Kidney (tissue), 14 donors: ENCODE data around the gene CCDC142. TPM values are rescaled to one million over a fixed set of nuclear protein-coding genes. Genes with fewer than 3 reads are reported as not detected.

Experiments
- DNase-seq, 5 donors: peaks; one replicate each; pipeline ENCODE4 v3.0.0-alpha.2; 2013 to 2020
- FAIRE-seq: peaks from 2 replicates; lab custom pipeline; 2012; peaks lifted over from hg19 to GRCh38; lab: Jason Lieb, UNC
- H3K27ac ChIP-seq, 2 donors: one replicate each; pipeline ENCODE4 v1.7.0; 2013; ENCODE audit warnings: low read depth in 2 of 2, low read length in 2 of 2, inconsistent platforms in 1 of 2
- H3K27me3 ChIP-seq: one replicate; pipeline ENCODE4 v1.7.1; 2013; ENCODE audit warnings: low read length, inconsistent platforms; ENCODE audit not compliant: control insufficient read depth, insufficient read depth
- H3K36me3 ChIP-seq, 3 donors: one replicate each; pipeline versions ENCODE4 v1.7.0 to v1.7.1; 2013; ENCODE audit warnings: low read length in 3 of 3, control low read depth in 1 of 3, inconsistent platforms in 1 of 3; ENCODE audit not compliant: insufficient read depth in 3 of 3, control insufficient read depth in 2 of 3
- H3K4me1 ChIP-seq, 3 donors: one replicate each; pipeline versions ENCODE4 v1.7.0 to v1.7.1; 2013; ENCODE audit warnings: low read length in 3 of 3, inconsistent platforms in 1 of 3, low read depth in 1 of 3; ENCODE audit not compliant: control insufficient read depth in 2 of 3, insufficient read depth in 2 of 3
- H3K4me3 ChIP-seq, 3 donors: one replicate each; pipeline versions ENCODE4 v1.7.0 to v1.8.1; 2013; ENCODE audit warnings: low read length in 3 of 3, control low read depth in 1 of 3, inconsistent platforms in 1 of 3
- H3K9ac ChIP-seq, 3 donors: one replicate each; pipeline versions ENCODE4 v1.7.0 to v1.7.1; 2013; ENCODE audit warnings: low read length in 3 of 3, control low read depth in 1 of 3, inconsistent platforms in 1 of 3
- H3K9me3 ChIP-seq, 3 donors: one replicate each; pipeline versions ENCODE4 v1.7.0 to v1.7.1; 2013; ENCODE audit warnings: low read length in 3 of 3, control low read depth in 1 of 3, inconsistent platforms in 1 of 3; ENCODE audit not compliant: control insufficient read depth in 2 of 3, insufficient read depth in 1 of 3
- CTCF ChIP-seq: IDR thresholded peaks from 3 replicates; pipeline ENCODE4 v1.5.1; 2012; ENCODE audit warnings: mild to moderate bottlenecking, moderate library complexity, borderline replicate concordance; ENCODE audit not compliant: insufficient read depth; ENCODE audit errors: extremely low read depth
- intact Hi-C: fragments of 100-400 bp; cut with DNase I; formaldehyde crosslinking; loops from one replicate; pipeline ENCODE4 v1.11.1; 2022
- polyA plus RNA-seq: library from polyadenylated mRNA; stranded (reverse); fragments of 350-450 nt; fragmentation: Illumina TruSeq; extraction: RNeasy Lipid Tissue Mini Kit (QIAGEN cat#74804); gene quantifications from one replicate; pipeline ENCODE4 v1.2.3, GENCODE V29; 2014; ENCODE audit warnings: low read depth, low replicate concordance; ENCODE audit not compliant: insufficient read depth
- total RNA-seq: library from RNA; stranded (reverse); fragmentation: NEBNext Ultra II Directional; extraction: Animal tissue kit (Norgen Biotek cat#: 25700); gene quantifications from one replicate; pipeline ENCODE4 v1.2.1, GENCODE V29; 2021
- donor health status: control.
- donor health status: control.
- donor health status: control.
- donor health status: control.
- donor health status: control.
- donor health status: DM: yes; HTN: yes; CAD: no.
- donor health status: Normal renal cell carcinoma (clear cell type).

The CCDC142 gene
- total and polyA plus RNA-seq, 2 donors from 2014 or later: 2.8 to 23.1 TPM

- DNase-seq (peak; percentile 35 to 83 (median 37)), FAIRE-seq (no peak)
- H3K27ac ChIP-seq: no peak within 1 kb of the TSS
- TF ChIP-seq CTCF: no peak
- no peak within 1 kb of the TSS for H3K9ac ChIP-seq
- peaks cover 0 to 5% (median 0%) of the 10 kb centered on the region in 3 donors for H3K4me1 ChIP-seq
- H3K9me3 ChIP-seq: no peaks in the 10 kb centered on the region
- H3K27me3 ChIP-seq: peaks cover 68% of the 10 kb centered on the region
- intact Hi-C loops: no loop called here
- H3K36me3 ChIP-seq: no peaks in the 10 kb centered on the region
- no peak within 1 kb of the TSS for H3K4me3 ChIP-seq
Measured at GRCh38 chr2:74514368-74515270, 31.8 kb upstream of the CCDC142 start, which contains the start of gene TLX2. Gene TLX2 (plus strand): TSS chr2:74514450. CDS start chr2:74514807, 357 bp downstream.

GRCh38 chr2:74513605-74514367 is 31.0 kb upstream of the CCDC142 start:
- Histone ChIP-seq H3K4me1 (peaks cover 0 to 5% (median 0%) of the 10 kb centered on the region in 3 donors), H3K9ac (no peak overlapping the region), H3K27ac (no peak overlapping the region), H3K36me3 (no peaks in the 10 kb centered on the region), H3K9me3 (no peaks in the 10 kb centered on the region), H3K4me3 (no peak overlapping the region), H3K27me3 (peaks cover 67% of the 10 kb centered on the region)
- peak in 4 of 5 donors; percentile 11 to 50 (median 36) for DNase-seq
- intact Hi-C loops: no loop called here
- no peak for FAIRE-seq
- no peak for TF ChIP-seq CTCF

- intact Hi-C loops: no loop called here
- Histone ChIP-seq H3K27ac (no peak overlapping the region), H3K9ac (no peak overlapping the region), H3K27me3 (peaks cover 62% of the 10 kb centered on the region), H3K4me1 (peaks cover 0 to 5% (median 0%) of the 10 kb centered on the region in 3 donors), H3K36me3 (no peaks in the 10 kb centered on the region), H3K4me3 (no peak overlapping the region), H3K9me3 (no peaks in the 10 kb centered on the region)
- DNase-seq (peak in 3 of 5 donors; percentile 16 to 70 (median 59)), FAIRE-seq (no peak)
- TF ChIP-seq CTCF: no peak
Measured at GRCh38 chr2:74512744-74513604, 30.2 kb upstream of the CCDC142 start.
